GM12874 (cell line): Measurements from ENCODE around the gene TMEM200B.

Experiments
- CTCF ChIP-seq: IDR thresholded peaks from 2 replicates; pipeline ENCODE4 v1.5.1; 2011; ENCODE audit warnings: low read depth, mild to moderate bottlenecking, control low read depth, low read length, moderate library complexity; ENCODE audit not compliant: insufficient read depth

TMEM200B gene

GRCh38 chr1:29148656-29149491 is 25.2 kb upstream of the TMEM200B start:
- TF ChIP-seq CTCF: no peak

GRCh38 chr1:29145739-29146437 is 22.2 kb upstream of the TMEM200B start:
- TF ChIP-seq CTCF: no peak

- no peak for TF ChIP-seq CTCF
Observed at GRCh38 chr1:29144178-29144577, 20.5 kb upstream of the TMEM200B start.

- no peak for TF ChIP-seq CTCF
Observed at GRCh38 chr1:29142714-29143113, 19.0 kb upstream of the TMEM200B start.

- no peak for TF ChIP-seq CTCF
Observed at GRCh38 chr1:29136391-29136915, 12.8 kb upstream of the TMEM200B start.

- TF ChIP-seq CTCF: no peak
Observed at GRCh38 chr1:29134695-29135028, 11.0 kb upstream of the TMEM200B start.

GRCh38 chr1:29133861-29134694 is 10.4 kb upstream of the TMEM200B start:
- no peak for TF ChIP-seq CTCF
